ENCODE data around the gene UGDH. TPM values are rescaled to one million over a fixed set of nuclear protein-coding genes. Genes with fewer than 3 reads are reported as not detected.

UGDH gene
- total and polyA plus RNA-seq, 9 of the 15 experiments (the other 6 are each of a cell fraction or from before 2014, with no cell fraction given): 5.5 to 21.7 (median 16.2) TPM

DNA sequence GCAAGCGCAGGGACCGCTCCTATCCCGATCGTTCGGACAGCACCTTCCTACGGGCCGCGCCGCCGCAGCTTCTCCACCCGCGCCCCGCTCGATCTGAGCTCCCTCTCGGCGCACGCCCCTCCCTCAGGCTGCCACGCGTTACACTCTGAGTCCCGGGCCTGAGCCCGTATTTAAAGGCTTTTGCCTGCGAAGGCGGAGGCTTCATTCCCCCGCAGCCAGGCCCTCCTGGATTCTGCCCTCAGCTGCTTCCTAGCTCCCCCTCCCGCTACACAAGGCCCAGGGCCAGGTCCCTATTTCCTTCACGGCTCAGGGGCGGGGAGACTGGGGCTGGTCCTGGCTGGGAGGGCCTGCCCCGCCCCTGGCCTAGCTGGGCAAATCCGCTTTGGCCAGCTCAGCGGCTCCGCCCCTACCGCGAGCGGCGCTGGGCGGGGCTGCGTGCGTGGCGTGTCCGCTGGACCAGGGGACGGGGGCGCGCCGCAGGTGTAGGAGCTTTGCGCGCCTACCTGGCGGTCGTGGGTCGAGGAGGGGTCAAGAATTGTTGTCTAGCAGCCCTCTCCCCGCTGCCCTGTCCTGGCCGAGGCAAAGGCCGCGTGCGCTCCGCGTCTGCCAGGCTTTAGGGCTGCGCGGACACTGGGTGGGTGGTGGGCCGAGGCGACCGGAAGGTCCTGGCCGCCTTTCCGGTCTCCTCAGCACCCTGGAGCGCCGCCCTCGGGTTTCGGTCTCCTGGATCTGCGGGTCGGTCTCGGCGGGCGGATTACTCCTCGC lies at the start of gene UGDH (continued):
- TF ChIP-seq, protein P1, sequence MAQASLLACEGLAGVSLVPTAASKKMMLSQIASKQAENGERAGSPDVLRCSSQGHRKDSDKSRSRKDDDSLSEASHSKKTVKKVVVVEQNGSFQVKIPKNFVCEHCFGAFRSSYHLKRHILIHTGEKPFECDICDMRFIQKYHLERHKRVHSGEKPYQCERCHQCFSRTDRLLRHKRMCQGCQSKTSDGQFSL (CRISPR knock-in tag; IDR thresholded peaks at IDR 0.05): peak; percentile 58; the same call in 1 of the 2 replicates
- TF ChIP-seq, protein P1 (tag; IDR thresholded peaks at IDR 0.05): no peak
- TF ChIP-seq CXXC5 (CRISPR knock-in tag; IDR thresholded peaks at IDR 0.05) (peak; percentile 92), KLF13 (tag; IDR thresholded peaks at IDR 0.05; ENCODE audit: borderline replicate concordance, low read depth) (peak; percentile 69), ZNF717 (CRISPR knock-in tag; IDR thresholded peaks at IDR 0.05) (no peak), POLR2G (IDR thresholded peaks at IDR 0.05; ENCODE audit: low read depth, low read length) (peak; percentile 94), ZNF274 (IDR thresholded peaks at IDR 0.05; ENCODE audit: borderline replicate concordance, low read depth, low read length) (no peak), ZNF224 (CRISPR knock-in tag; IDR thresholded peaks at IDR 0.05) (no peak), THRAP3 (IDR thresholded peaks at IDR 0.05; ENCODE audit: borderline replicate concordance) (no peak), ZNF507 (tag; conservative IDR thresholded peaks at IDR 0.05) (no peak), SAFB2 (IDR thresholded peaks at IDR 0.05; ENCODE audit: borderline replicate concordance, low read depth, low read length, severe bottlenecking) (no peak), GABPB2 (CRISPR knock-in tag; conservative IDR thresholded peaks at IDR 0.05) (no peak), PHTF2 (CRISPR knock-in tag; IDR thresholded peaks at IDR 0.05) (no peak), XRCC3 (IDR thresholded peaks at IDR 0.05) (no peak)
- TF ChIP-seq, protein P2, sequence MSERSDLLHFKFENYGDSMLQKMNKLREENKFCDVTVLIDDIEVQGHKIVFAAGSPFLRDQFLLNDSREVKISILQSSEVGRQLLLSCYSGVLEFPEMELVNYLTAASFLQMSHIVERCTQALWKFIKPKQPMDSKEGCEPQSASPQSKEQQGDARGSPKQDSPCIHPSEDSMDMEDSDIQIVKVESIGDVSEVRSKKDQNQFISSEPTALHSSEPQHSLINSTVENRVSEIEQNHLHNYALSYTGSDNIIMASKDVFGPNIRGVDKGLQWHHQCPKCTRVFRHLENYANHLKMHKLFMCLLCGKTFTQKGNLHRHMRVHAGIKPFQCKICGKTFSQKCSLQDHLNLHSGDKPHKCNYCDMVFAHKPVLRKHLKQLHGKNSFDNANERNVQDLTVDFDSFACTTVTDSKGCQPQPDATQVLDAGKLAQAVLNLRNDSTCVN (CRISPR knock-in tag; IDR thresholded peaks at IDR 0.05): peak; percentile 10; the same call in 1 of the 2 replicates
- TF ChIP-seq, protein P3, sequence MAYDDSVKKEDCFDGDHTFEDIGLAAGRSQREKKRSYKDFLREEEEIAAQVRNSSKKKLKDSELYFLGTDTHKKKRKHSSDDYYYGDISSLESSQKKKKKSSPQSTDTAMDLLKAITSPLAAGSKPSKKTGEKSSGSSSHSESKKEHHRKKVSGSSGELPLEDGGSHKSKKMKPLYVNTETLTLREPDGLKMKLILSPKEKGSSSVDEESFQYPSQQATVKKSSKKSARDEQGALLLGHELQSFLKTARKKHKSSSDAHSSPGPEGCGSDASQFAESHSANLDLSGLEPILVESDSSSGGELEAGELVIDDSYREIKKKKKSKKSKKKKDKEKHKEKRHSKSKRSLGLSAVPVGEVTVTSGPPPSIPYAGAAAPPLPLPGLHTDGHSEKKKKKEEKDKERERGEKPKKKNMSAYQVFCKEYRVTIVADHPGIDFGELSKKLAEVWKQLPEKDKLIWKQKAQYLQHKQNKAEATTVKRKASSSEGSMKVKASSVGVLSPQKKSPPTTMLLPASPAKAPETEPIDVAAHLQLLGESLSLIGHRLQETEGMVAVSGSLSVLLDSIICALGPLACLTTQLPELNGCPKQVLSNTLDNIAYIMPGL (CRISPR knock-in tag; IDR thresholded peaks at IDR 0.05): no peak
- TF ChIP-seq, protein P4, sequence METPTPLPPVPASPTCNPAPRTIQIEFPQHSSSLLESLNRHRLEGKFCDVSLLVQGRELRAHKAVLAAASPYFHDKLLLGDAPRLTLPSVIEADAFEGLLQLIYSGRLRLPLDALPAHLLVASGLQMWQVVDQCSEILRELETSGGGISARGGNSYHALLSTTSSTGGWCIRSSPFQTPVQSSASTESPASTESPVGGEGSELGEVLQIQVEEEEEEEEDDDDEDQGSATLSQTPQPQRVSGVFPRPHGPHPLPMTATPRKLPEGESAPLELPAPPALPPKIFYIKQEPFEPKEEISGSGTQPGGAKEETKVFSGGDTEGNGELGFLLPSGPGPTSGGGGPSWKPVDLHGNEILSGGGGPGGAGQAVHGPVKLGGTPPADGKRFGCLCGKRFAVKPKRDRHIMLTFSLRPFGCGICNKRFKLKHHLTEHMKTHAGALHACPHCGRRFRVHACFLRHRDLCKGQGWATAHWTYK (CRISPR knock-in tag; IDR thresholded peaks at IDR 0.05): peak; percentile 88; the same call in 1 of the 2 replicates
- TF ChIP-seq, protein P5, sequence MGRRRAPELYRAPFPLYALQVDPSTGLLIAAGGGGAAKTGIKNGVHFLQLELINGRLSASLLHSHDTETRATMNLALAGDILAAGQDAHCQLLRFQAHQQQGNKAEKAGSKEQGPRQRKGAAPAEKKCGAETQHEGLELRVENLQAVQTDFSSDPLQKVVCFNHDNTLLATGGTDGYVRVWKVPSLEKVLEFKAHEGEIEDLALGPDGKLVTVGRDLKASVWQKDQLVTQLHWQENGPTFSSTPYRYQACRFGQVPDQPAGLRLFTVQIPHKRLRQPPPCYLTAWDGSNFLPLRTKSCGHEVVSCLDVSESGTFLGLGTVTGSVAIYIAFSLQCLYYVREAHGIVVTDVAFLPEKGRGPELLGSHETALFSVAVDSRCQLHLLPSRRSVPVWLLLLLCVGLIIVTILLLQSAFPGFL (CRISPR knock-in tag; IDR thresholded peaks at IDR 0.05): no peak; the same call in 1 of the 2 replicates
- TF ChIP-seq, protein P6, sequence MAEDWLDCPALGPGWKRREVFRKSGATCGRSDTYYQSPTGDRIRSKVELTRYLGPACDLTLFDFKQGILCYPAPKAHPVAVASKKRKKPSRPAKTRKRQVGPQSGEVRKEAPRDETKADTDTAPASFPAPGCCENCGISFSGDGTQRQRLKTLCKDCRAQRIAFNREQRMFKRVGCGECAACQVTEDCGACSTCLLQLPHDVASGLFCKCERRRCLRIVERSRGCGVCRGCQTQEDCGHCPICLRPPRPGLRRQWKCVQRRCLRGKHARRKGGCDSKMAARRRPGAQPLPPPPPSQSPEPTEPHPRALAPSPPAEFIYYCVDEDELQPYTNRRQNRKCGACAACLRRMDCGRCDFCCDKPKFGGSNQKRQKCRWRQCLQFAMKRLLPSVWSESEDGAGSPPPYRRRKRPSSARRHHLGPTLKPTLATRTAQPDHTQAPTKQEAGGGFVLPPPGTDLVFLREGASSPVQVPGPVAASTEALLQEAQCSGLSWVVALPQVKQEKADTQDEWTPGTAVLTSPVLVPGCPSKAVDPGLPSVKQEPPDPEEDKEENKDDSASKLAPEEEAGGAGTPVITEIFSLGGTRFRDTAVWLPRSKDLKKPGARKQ (CRISPR knock-in tag; IDR thresholded peaks at IDR 0.05): no peak
